Activated B cell treated with CpG ODN at 0.5 μM for 24 hours (primary cell): ENCODE measurements around the gene KIF19. TPM values are rescaled to one million over a fixed set of nuclear protein-coding genes. Genes with fewer than 3 reads are reported as not detected.

ENCODE experiments used
- ATAC-seq: fragments of 200-7000 bp; cut with Tn5 transposase; one replicate; pipeline ENCODE4 v1.10.0; 2021; ENCODE audit warnings: low read depth, mild to moderate bottlenecking, moderate library complexity
- CTCF ChIA-PET: fragments of 350-600 bp; sonication (Branson Sonifier 250); formaldehyde crosslinking; loops from one replicate; lab custom pipeline; 2021; ENCODE audit warnings: antibody characterized with exemption; lab: Charles Lee
- POLR2A ChIA-PET: fragments of 350-600 bp; sonication (Branson Sonifier 250); formaldehyde crosslinking; loops from one replicate; lab custom pipeline; 2021; ENCODE audit warnings: antibody characterized with exemption; lab: Charles Lee
- DNase-seq: peaks from one replicate; pipeline ENCODE4 v3.0.0; 2022
- H3K27ac Mint-ChIP-seq: one replicate; pipeline ENCODE4 v1.8.0; 2020; ENCODE audit warnings: mixed read lengths
- H3K27me3 Mint-ChIP-seq: one replicate; pipeline ENCODE4 v1.8.0; 2021; ENCODE audit warnings: mixed read lengths
- H3K36me3 Mint-ChIP-seq: one replicate; pipeline ENCODE4 v1.8.0; 2021; ENCODE audit warnings: low read depth, mixed read lengths
- H3K4me1 Mint-ChIP-seq: one replicate; pipeline ENCODE4 v1.8.0; 2021; ENCODE audit warnings: mixed read lengths
- H3K4me3 Mint-ChIP-seq: one replicate; pipeline ENCODE4 v1.8.0; 2020; ENCODE audit warnings: mild to moderate bottlenecking, mixed read lengths
- H3K9me3 Mint-ChIP-seq: one replicate; pipeline ENCODE4 v1.8.0; 2020; ENCODE audit warnings: mixed read lengths
- CTCF ChIP-seq: fragments of 200-600 bp; IDR thresholded peaks from one replicate; pipeline ENCODE4 v1.8.0; 2022; ENCODE audit warnings: antibody characterized with exemption, mild to moderate bottlenecking
- intact Hi-C: fragments of 100-400 bp; cut with micrococcal nuclease; formaldehyde crosslinking; loops from one replicate; pipeline ENCODE4 v1.15.1; 2024
- total RNA-seq: library from RNA; stranded (reverse); gene quantifications from 2 replicates; pipeline ENCODE4 v1.2.3, GENCODE V29; 2022

The KIF19 gene
- total RNA-seq, 1 donor from 2014 or later: not detected

GRCh38 chr17:74394275-74394950 lies 68.4 kb downstream of the KIF19 start:
- H3K27ac Mint-ChIP-seq: no peak overlapping the region
- no peaks in the 10 kb centered on the region for H3K36me3 Mint-ChIP-seq
- no peaks in the 10 kb centered on the region for H3K4me1 Mint-ChIP-seq
- ChIA-PET POLR2A (no interaction called here), CTCF (no interaction called here)
- H3K27me3 Mint-ChIP-seq: peaks cover 12% of the 10 kb centered on the region
- TF ChIP-seq CTCF: no peak
- DNase-seq (no peak), ATAC-seq (no peak)
- H3K9me3 Mint-ChIP-seq: no peaks in the 10 kb centered on the region
- intact Hi-C loops: no loop called here
- no peak overlapping the region for H3K4me3 Mint-ChIP-seq

GRCh38 chr17:74394977-74395376 lies 69.0 kb downstream of the KIF19 start:
- peaks cover 4% of the 10 kb centered on the region for H3K9me3 Mint-ChIP-seq
- H3K36me3 Mint-ChIP-seq: no peaks in the 10 kb centered on the region
- ChIA-PET POLR2A (no interaction called here), CTCF (no interaction called here)
- H3K27ac Mint-ChIP-seq: no peak overlapping the region
- no peak for DNase-seq
- ATAC-seq: no peak
- no peaks in the 10 kb centered on the region for H3K4me1 Mint-ChIP-seq
- H3K4me3 Mint-ChIP-seq: no peak overlapping the region
- H3K27me3 Mint-ChIP-seq: peaks cover 10% of the 10 kb centered on the region
- intact Hi-C loops: no loop called here
- no peak for TF ChIP-seq CTCF

- Mint-ChIP-seq H3K36me3 (no peaks in the 10 kb centered on the region), H3K4me3 (no peak overlapping the region), H3K27ac (no peak overlapping the region), H3K27me3 (peaks cover 7% of the 10 kb centered on the region), H3K9me3 (peaks cover 5% of the 10 kb centered on the region), H3K4me1 (no peaks in the 10 kb centered on the region)
- ATAC-seq (no peak), DNase-seq (no peak)
- TF ChIP-seq CTCF: no peak
- intact Hi-C loops: no loop called here
- ChIA-PET POLR2A (no interaction called here), CTCF (no interaction called here)
These were observed 70.5 kb downstream of the KIF19 start for GRCh38 chr17:74396567-74396966.

GRCh38 chr17:74402048-74402447 lies 76.0 kb downstream of the KIF19 start:
- DNase-seq (no peak), ATAC-seq (no peak)
- Mint-ChIP-seq H3K4me1 (no peaks in the 10 kb centered on the region), H3K4me3 (no peak overlapping the region), H3K27me3 (peaks cover 6% of the 10 kb centered on the region), H3K27ac (no peak overlapping the region), H3K9me3 (peaks cover 5% of the 10 kb centered on the region), H3K36me3 (no peaks in the 10 kb centered on the region)
- POLR2A ChIA-PET: interaction anchor here (0.7 kb wide), 1 partner anchor 66 kb away, joined by 3 read pairs; no protein-coding TSS in a partner anchor
- intact Hi-C loops: no loop called here
- CTCF ChIA-PET: no interaction called here
- TF ChIP-seq CTCF: no peak

- Mint-ChIP-seq H3K27ac (no peak overlapping the region), H3K27me3 (peaks cover 6% of the 10 kb centered on the region), H3K4me3 (no peak overlapping the region), H3K9me3 (peaks cover 5% of the 10 kb centered on the region), H3K36me3 (no peaks in the 10 kb centered on the region), H3K4me1 (no peaks in the 10 kb centered on the region)
- TF ChIP-seq CTCF: no peak
- CTCF ChIA-PET: no interaction called here
- DNase-seq (no peak), ATAC-seq (no peak)
- intact Hi-C loops: no loop called here
- POLR2A ChIA-PET: no interaction called here
These were observed 77.6 kb downstream of the KIF19 start for GRCh38 chr17:74403512-74404137.
